ENCODE results near the gene KL. TPM values are rescaled to one million over a fixed set of nuclear protein-coding genes. Genes with fewer than 3 reads are reported as not detected.
A peak's percentile ranks its signal among the peaks of the same experiment; 100 is the strongest.

KL gene
- total RNA-seq, 1 experiment from 2014 or later = not detected

GRCh38 chr13:33069365-33069764 lies 53.1 kb downstream of the KL start:
- intact Hi-C loops (cut with micrococcal nuclease) = no loop called here
- ChIA-PET POLR2A (no interaction called here), RAD21 (ENCODE audit: low non-redundant PET in 1 of 2, low total read pairs in 2 of 2, uncharacterized antibody in 2 of 2, unreplicated experiment in 2 of 2) (no interaction called here), CTCF (no interaction called here)
- no peaks in the 10 kb centered on the region for H3K79me2 ChIP-seq (ENCODE audit: insufficient read depth, low read length)
- no peaks in the 10 kb centered on the region for H3K9me3 ChIP-seq (ENCODE audit: control insufficient read depth in 1 of 2, insufficient read depth in 1 of 2, low read depth in 1 of 2, low read length in 2 of 2)
- no peak for DNase-seq (ENCODE audit: low read depth, low spot score)
- no peaks in the 10 kb centered on the region for H3K9me2 ChIP-seq (ENCODE audit: insufficient read depth)
- no peaks in the 10 kb centered on the region for H3K4me1 ChIP-seq (ENCODE audit: control insufficient read depth in 1 of 2, insufficient read depth in 2 of 2, low read length in 2 of 2)
- peak; percentile 21 for TF ChIP-seq RAD21 (IDR thresholded peaks at IDR 0.05; ENCODE audit: low read depth)
- no peak for TF ChIP-seq SRF (IDR thresholded peaks at IDR 0.05; ENCODE audit: low read depth)
- TF ChIP-seq ELF1 (IDR thresholded peaks at IDR 0.05; ENCODE audit: borderline replicate concordance, low read depth) = no peak
- TF ChIP-seq CTCF (IDR thresholded peaks at IDR 0.05 in 2 of 3, conservative IDR thresholded peaks at IDR 0.05 in 1 of 3; ENCODE audit: borderline replicate concordance in 1 of 3, insufficient read depth in 1 of 3, low read depth in 2 of 3, low read length in 2 of 3) = peak in 2 of 3 experiments; percentile 13 to 42; a peak in 2 of 6 replicates
- H3K4me2 ChIP-seq (ENCODE audit: low read length) = no peak overlapping the region
- H3K36me3 ChIP-seq (ENCODE audit: control insufficient read depth in 1 of 2, insufficient read depth in 2 of 2, low read length in 2 of 2) = no peaks in the 10 kb centered on the region
- H2AFZ ChIP-seq (ENCODE audit: low read depth, low read length, poor library complexity, severe bottlenecking) = no peak overlapping the region
- no peak for ATAC-seq
- H3K4me3 ChIP-seq (replicated peaks in 1 of 2; ENCODE audit: low read depth in 1 of 2, low read length in 2 of 2) = no peak overlapping the region
- no peaks in the 10 kb centered on the region for H4K20me1 ChIP-seq (ENCODE audit: insufficient read depth)
- no peak overlapping the region for H3K27ac ChIP-seq (ENCODE audit: low read depth, low read length)
- H3K27me3 ChIP-seq (ENCODE audit: insufficient read depth, low read length) = no peaks in the 10 kb centered on the region
- no TSS peak for BruUV-seq (replicated peaks)
- no peak overlapping the region for H3K9ac ChIP-seq (ENCODE audit: low read length)

GRCh38 chr13:33070713-33071112 lies 54.5 kb downstream of the KL start:
- H3K4me2 ChIP-seq (ENCODE audit: low read length) = no peak overlapping the region

More at GRCh38 chr13:33070713-33071112, 54.5 kb downstream of the KL start:
- DNase-seq (ENCODE audit: low read depth, low spot score) (no peak), ATAC-seq (no peak)
- intact Hi-C loops (cut with micrococcal nuclease) = no loop called here
- Histone ChIP-seq H3K36me3 (ENCODE audit: control insufficient read depth in 1 of 2, insufficient read depth in 2 of 2, low read length in 2 of 2) (no peaks in the 10 kb centered on the region), H3K9me2 (ENCODE audit: insufficient read depth) (no peaks in the 10 kb centered on the region), H3K9ac (ENCODE audit: low read length) (no peak overlapping the region), H3K27me3 (ENCODE audit: insufficient read depth, low read length) (no peaks in the 10 kb centered on the region), H2AFZ (ENCODE audit: low read depth, low read length, poor library complexity, severe bottlenecking) (no peak overlapping the region), H3K4me3 (replicated peaks in 1 of 2; ENCODE audit: low read depth in 1 of 2, low read length in 2 of 2) (no peak overlapping the region), H3K4me1 (ENCODE audit: control insufficient read depth in 1 of 2, insufficient read depth in 2 of 2, low read length in 2 of 2) (no peaks in the 10 kb centered on the region), H4K20me1 (ENCODE audit: insufficient read depth) (no peaks in the 10 kb centered on the region), H3K79me2 (ENCODE audit: insufficient read depth, low read length) (no peaks in the 10 kb centered on the region), H3K27ac (ENCODE audit: low read depth, low read length) (no peak overlapping the region), H3K9me3 (ENCODE audit: control insufficient read depth in 1 of 2, insufficient read depth in 1 of 2, low read depth in 1 of 2, low read length in 2 of 2) (no peaks in the 10 kb centered on the region)
- RAD21 ChIA-PET (ENCODE audit: low non-redundant PET in 1 of 2, low total read pairs in 2 of 2, uncharacterized antibody in 2 of 2, unreplicated experiment in 2 of 2) = no interaction called here
- POLR2A ChIA-PET = no interaction called here
- TF ChIP-seq SIN3A (IDR thresholded peaks at IDR 0.05; ENCODE audit: low read depth) = no peak
- TF ChIP-seq TCF7L2 (IDR thresholded peaks at IDR 0.05; ENCODE audit: borderline replicate concordance, extremely low read depth, insufficient read depth, insufficient read length) = no peak
- TF ChIP-seq POLR2A (IDR thresholded peaks at IDR 0.05; ENCODE audit: borderline replicate concordance, extremely low read depth, insufficient read depth, insufficient read length) = no peak
- TF ChIP-seq REST (IDR thresholded peaks at IDR 0.05; ENCODE audit: low read depth) = no peak
- TF ChIP-seq CBX3 (IDR thresholded peaks at IDR 0.05; ENCODE audit: low read depth) = no peak
- no peak for TF ChIP-seq MAX (IDR thresholded peaks at IDR 0.05)
- BruUV-seq (replicated peaks) = no TSS peak
- CTCF ChIA-PET = no interaction called here

All from HCT116 (cell line).